GM18502 (cell line): ENCODE data around the gene SUN1.
"Not testable (repeated sequence)": the region's sequence is repeated elsewhere in the genome, so short reads cannot be mapped to it uniquely, and the experiment has no call there.

Source experiments
- ATAC-seq: cut with Tn5 transposase; IDR thresholded peaks from one replicate; pipeline ENCODE4 v1.9.1; 2021; ENCODE audit warnings: mild to moderate bottlenecking; ENCODE audit not compliant: unreplicated experiment, poor library complexity

The SUN1 gene

DNA sequence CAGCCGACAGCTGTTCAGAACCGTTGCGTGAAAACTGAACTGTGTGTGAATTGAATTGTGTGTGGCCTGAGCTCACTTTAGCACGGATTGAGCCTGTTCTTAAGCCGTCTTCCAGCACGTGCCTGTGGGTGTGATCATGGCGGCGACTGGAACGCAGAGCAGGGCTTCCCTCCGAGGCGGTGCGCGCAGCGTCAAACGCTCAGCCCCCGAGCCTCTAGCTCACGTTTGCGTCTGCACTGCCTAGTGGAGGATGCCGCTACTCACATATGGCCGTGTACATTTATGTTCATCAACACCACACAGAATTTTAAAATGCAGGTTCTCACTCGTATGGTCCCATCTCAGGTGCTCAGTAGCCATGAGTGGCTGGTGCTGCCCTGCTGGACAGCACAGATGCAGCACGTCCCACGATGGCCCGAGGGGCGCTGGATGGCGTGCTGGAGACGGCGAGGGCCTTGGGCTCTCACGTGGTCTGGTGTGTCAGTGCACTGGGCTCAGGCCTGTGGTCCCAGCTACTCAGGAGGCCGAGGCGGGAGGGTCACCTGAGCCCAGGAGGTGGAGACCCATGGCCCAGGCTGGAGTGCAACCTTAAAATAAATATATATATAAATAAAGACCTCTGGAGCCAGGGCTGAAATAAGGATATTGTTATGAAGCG is 22.0 kb downstream of the SUN1 start:
- ATAC-seq: no peak

DNA sequence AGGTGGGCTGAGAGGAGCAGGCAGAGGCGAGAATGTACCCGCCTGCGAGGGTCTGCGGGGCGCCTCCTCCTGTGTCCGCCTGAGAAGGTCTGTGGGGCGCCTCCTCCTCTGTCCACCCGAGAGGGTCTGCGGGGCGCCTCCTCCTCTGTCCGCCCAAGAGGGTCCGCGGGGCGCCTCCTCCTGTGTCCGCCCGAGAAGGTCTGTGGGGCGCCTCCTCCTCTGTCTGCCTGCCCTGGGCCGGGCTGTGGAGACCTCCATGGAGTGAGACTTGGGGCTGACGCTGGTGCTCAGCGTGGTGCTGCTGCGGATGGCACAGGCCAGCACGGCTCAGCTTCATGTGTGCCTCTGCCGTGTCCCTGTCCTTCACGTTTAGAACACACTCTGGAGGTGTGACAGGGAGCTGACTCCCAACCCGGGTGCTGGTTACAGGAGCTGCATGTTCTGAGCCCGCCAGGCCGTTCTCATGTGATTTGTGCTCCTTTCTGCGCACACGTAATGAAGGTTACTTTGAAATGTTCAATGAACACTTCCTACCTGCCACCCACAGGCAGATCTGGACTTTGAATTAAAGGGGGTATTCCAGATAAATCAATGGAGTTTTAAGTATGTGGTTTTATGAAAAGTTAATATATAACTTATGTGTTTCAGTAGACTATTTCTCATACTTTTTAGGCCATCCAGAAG is 23.6 kb downstream of the SUN1 start:
- ATAC-seq: no peak

GRCh38 chr7:856444-857095 is 24.3 kb downstream of the SUN1 start:
- no peak for ATAC-seq

GRCh38 chr7:857661-858060 is 25.4 kb downstream of the SUN1 start:
- ATAC-seq: no peak

- no peak for ATAC-seq
Measured at GRCh38 chr7:859359-860030, 27.2 kb downstream of the SUN1 start.

- ATAC-seq: no peak
Measured at GRCh38 chr7:860149-860548, 27.9 kb downstream of the SUN1 start.

DNA sequence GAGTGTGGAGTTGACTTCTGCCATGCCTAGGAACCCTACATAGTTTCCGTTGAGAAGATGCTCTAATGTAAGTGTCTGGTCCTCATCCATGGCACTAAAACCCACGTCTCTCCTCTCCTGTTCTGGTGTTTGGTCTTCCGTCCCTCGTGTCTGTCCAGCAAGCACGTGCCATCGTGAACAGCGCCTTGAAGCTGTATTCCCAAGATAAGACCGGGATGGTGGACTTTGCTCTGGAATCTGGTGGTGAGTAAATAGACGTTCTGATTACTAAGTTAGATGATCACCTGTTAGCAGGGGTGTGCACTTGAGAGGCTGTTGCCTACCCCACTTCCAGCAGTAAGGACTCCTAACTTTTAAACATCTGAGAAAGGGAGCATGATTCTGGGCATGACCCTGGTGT is 28.9 kb downstream of the SUN1 start:
- ATAC-seq: no peak

- no peak for ATAC-seq
Measured at GRCh38 chr7:862157-862556, 29.9 kb downstream of the SUN1 start.

DNA sequence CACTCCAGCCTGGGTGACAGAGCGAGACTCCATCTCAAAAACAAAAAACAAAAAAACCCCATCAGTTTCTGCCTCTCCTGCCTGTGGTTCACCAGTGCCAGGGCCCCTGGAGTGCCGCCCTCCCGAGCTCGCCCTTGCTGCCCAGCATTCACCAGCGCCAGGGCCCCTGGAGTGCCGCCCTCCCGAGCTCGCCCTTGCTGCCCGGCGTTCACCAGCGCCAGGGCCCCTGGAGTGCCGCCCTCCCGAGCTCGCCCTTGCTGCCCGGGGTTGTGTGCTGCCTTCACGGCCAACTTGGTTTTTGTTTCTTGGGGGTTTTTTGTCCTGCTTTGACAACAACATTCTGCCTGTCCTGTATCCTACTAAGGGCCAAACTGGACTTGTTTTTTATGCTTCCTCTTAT is 30.8 kb downstream of the SUN1 start:
- no peak for ATAC-seq

GRCh38 chr7:865921-866320 is 33.6 kb downstream of the SUN1 start:
- no peak for ATAC-seq

GRCh38 chr7:867001-867405 is 34.7 kb downstream of the SUN1 start:
- ATAC-seq: no peak

GRCh38 chr7:867406-868188 is 35.3 kb downstream of the SUN1 start:
- no peak for ATAC-seq

- ATAC-seq: no peak
Measured at GRCh38 chr7:868189-868486, 35.9 kb downstream of the SUN1 start.

- no peak for ATAC-seq
Measured at GRCh38 chr7:869348-869747, 37.1 kb downstream of the SUN1 start.

DNA sequence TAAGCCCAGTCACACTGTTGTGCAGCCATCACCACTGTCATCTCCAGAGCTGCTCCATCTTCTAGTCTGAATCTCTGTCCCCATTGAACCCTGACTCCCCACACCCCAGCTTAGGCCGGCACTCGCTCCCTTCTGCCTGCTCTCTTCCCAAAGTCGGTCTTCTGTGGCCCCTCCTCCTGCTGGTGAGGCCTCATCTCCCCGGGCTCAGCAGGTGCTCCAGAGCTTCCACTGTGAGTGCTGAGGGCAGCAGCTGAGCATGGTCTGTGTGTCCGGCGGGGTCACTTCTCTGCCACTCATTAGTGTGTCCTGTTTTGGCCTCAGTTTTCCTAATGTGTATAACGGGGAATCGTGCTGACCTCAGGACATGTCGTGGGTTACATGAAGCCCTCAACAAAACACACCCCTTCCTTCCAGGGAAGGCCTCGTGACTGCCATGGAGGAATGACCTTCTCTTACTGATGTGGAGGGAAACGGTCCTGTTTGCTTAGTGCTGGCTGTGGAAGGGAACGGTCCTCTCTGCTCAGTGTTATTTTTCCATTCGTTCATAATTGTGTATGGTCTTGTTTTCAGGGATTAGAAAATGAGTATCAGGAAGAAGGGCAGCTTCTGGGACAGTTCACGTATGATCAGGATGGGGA is 39.7 kb downstream of the SUN1 start:
- no peak for ATAC-seq

DNA sequence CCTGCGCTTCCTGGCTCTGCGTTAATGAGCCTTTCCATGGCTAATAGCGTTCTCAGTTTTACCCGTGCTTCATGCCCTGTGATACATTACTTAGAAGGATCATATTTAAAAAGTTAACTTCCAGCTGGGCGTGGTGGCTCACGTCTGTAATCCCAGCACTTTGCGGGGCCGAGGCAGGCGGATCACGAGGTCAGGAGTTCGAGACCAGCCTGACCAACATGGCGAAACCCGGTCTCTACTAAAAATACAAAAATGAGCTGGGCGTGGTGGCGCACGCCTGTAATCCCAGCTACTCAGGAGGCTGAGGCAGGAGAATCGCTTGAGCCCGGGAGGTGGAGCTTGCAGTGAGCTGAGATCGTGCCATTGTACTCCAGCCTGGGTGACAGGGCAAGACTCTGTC is 40.4 kb downstream of the SUN1 start:
- not testable (repeated sequence) for ATAC-seq

DNA sequence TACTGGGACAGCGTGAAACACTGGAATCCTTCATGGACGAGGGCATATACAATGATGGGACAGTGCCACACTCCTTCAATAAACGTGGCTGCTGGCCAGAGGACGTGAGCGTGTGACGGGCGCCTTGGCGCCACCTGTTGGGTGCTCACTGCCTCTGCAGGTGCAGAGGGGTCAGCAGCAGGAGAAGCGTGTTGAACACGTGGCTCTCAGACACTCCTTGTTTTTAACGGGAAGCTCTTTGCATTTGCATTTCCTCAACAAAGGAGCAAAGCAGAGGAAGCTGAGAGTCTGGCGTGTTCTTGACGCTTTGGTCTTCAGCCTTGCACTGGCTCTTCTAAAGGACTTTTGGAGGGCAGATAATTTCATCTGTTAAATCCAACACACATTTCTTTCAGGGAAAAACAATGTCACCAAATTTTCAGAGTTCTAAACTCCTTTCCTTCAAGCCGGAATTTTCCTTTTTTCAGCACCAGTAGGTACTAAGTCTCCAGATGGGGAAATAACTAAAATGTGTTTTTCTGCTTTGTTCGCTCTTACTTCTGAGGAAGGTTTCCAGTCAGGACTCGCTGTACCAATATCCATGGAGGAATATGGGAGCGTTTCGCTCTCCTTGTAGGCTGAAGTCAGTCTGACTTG is 41.2 kb downstream of the SUN1 start:
- ATAC-seq: no peak

- no peak for ATAC-seq
Measured at GRCh38 chr7:874031-874749, 41.9 kb downstream of the SUN1 start.

DNA sequence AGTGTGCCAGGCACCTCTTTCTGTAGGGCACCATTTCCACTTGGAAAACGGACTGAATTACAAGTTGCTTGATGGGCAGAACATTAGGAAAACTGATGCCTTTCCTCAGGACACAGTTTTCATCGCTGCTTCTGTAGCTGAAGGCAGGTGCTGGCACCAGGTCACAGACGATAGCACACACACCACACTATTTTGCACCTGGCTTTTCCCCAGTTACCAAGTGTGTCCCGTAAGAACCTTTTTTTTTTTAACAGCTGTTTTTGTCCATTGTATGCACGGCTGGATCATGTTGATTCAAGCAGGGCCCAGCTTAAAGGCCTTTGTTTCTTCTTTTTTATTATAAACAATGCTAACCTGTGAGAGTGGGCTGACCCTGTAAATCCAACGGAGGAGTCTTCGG is 42.8 kb downstream of the SUN1 start:
- ATAC-seq: no peak
